Cardiac muscle cell (in vitro differentiated cells and primary cell): ENCODE data around the gene NAT9. TPM values are rescaled to one million over a fixed set of nuclear protein-coding genes. Genes with fewer than 3 reads are reported as not detected.

Experiments used
- DNase-seq, 2 donors: peaks; one replicate each; pipeline versions ENCODE4 v3.0.0 to v3.0.0-alpha.2; 2010 to 2017; ENCODE audit warnings: low read depth in 1 of 2, low spot score in 1 of 2
- H3K27ac ChIP-seq: fragments of 200-600 bp; sonication (generic); 2 replicates; pipeline ENCODE4 v1.5.1; 2016
- H3K27me3 ChIP-seq: fragments of 200-600 bp; sonication (generic); 2 replicates; pipeline ENCODE4 v1.6.0; 2016; ENCODE audit warnings: control low read depth
- H3K36me3 ChIP-seq: fragments of 200-600 bp; sonication (generic); 2 replicates; pipeline ENCODE4 v1.5.1; 2016; ENCODE audit warnings: control low read depth
- H3K4me1 ChIP-seq: fragments of 200-600 bp; sonication (generic); 2 replicates; pipeline ENCODE4 v1.8.1; 2017; ENCODE audit warnings: low read depth, mild to moderate bottlenecking, mixed run types
- H3K4me3 ChIP-seq: fragments of 200-600 bp; sonication (generic); 2 replicates; pipeline ENCODE4 v1.5.1; 2016; ENCODE audit warnings: mild to moderate bottlenecking
- H3K9me3 ChIP-seq: fragments of 200-600 bp; sonication (generic); 2 replicates; pipeline ENCODE4 v1.5.1; 2017; ENCODE audit warnings: low read depth, mild to moderate bottlenecking, control low read depth
- polyA plus RNA-seq: library from polyadenylated mRNA; unstranded; fragments of >200 nt; fragmentation: Nextera tagmentation; extraction: Ambion mirVana; gene quantifications from 2 replicates; pipeline ENCODE4 v1.2.1, GENCODE V29; 2016
- total RNA-seq: library from RNA; depleted of rRNA; stranded (reverse); fragments of >200 nt; gene quantifications from 2 replicates; pipeline ENCODE4 v1.2.3, GENCODE V29; 2016
- TF ChIP-seq, protein P1 (sequence below): IDR thresholded peaks from 2 replicates; pipeline ENCODE4 v1.5.1; 2012; ENCODE audit warnings: low read depth, mild to moderate bottlenecking, low read length

NAT9 gene
- total and polyA plus RNA-seq, 2 experiments from 2014 or later, result 56.2 to 73.1 TPM

DNA sequence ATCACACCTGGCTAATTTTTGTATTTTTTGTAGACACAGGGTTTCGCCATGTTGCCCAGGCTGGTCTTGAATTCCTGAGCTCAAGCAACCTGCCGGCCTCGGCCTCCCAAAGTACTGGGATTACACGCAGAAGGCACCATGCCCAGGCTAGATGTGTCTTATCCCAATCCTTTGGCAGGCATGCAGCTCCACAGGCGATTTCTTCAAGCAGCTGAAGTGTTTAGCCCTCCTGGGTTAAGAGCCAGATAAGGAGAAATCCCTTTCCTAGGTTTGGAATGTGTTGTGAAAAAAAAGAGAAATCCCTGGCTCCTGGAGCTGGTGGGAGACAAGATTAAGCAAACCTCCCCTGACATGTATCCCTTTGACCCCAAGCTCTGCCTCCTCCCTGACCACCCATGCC lies 29.8 kb downstream of the NAT9 start:
- TF ChIP-seq, protein P1, sequence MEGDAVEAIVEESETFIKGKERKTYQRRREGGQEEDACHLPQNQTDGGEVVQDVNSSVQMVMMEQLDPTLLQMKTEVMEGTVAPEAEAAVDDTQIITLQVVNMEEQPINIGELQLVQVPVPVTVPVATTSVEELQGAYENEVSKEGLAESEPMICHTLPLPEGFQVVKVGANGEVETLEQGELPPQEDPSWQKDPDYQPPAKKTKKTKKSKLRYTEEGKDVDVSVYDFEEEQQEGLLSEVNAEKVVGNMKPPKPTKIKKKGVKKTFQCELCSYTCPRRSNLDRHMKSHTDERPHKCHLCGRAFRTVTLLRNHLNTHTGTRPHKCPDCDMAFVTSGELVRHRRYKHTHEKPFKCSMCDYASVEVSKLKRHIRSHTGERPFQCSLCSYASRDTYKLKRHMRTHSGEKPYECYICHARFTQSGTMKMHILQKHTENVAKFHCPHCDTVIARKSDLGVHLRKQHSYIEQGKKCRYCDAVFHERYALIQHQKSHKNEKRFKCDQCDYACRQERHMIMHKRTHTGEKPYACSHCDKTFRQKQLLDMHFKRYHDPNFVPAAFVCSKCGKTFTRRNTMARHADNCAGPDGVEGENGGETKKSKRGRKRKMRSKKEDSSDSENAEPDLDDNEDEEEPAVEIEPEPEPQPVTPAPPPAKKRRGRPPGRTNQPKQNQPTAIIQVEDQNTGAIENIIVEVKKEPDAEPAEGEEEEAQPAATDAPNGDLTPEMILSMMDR, result no peak
- peaks cover 39% of the 10 kb centered on the region for H3K4me1 ChIP-seq
- peak; percentile 42 to 68 for DNase-seq
- peak overlapping the region; percentile 86 for H3K27ac ChIP-seq
- H3K9me3 ChIP-seq, result no peaks in the 10 kb centered on the region
- H3K4me3 ChIP-seq, result no peak overlapping the region
- no peaks in the 10 kb centered on the region for H3K36me3 ChIP-seq
- no peaks in the 10 kb centered on the region for H3K27me3 ChIP-seq

DNA sequence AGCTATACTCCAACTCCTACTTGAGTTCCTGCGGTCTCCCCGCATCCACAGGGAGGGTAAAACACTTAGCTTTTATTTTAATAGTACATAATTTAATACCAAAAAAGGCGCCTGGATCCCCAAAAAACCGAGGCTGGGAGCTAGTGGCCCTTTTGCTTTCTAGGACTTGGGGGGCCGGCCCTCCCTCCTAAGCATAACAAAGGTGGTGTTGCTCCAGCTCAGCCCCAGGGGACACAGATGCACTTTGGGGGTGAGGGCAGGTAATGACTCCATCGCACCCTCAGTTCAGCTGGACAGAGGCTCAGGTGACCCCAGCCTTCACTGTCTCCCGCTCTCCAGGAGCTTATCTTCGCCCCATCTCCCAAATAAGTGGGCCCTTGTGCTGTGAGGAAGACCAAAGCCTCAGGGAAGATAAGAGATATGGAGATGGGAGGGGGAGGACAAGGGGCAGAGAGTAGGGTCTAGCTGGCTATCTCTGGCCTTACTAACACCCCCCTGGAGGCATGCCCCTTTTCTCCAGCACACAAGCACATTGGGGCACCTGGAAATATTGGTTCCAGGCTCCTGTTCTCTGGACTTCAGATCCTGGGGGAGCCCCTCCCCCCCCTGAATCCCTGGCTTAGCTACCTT lies 30.5 kb downstream of the NAT9 start:
- TF ChIP-seq, protein P1, result no peak
- no peaks in the 10 kb centered on the region for H3K36me3 ChIP-seq
- no peaks in the 10 kb centered on the region for H3K9me3 ChIP-seq
- no peak overlapping the region for H3K4me3 ChIP-seq
- no peaks in the 10 kb centered on the region for H3K27me3 ChIP-seq
- peak overlapping the region; percentile 86 for H3K27ac ChIP-seq
- H3K4me1 ChIP-seq, result peaks cover 39% of the 10 kb centered on the region
- no peak for DNase-seq

DNA sequence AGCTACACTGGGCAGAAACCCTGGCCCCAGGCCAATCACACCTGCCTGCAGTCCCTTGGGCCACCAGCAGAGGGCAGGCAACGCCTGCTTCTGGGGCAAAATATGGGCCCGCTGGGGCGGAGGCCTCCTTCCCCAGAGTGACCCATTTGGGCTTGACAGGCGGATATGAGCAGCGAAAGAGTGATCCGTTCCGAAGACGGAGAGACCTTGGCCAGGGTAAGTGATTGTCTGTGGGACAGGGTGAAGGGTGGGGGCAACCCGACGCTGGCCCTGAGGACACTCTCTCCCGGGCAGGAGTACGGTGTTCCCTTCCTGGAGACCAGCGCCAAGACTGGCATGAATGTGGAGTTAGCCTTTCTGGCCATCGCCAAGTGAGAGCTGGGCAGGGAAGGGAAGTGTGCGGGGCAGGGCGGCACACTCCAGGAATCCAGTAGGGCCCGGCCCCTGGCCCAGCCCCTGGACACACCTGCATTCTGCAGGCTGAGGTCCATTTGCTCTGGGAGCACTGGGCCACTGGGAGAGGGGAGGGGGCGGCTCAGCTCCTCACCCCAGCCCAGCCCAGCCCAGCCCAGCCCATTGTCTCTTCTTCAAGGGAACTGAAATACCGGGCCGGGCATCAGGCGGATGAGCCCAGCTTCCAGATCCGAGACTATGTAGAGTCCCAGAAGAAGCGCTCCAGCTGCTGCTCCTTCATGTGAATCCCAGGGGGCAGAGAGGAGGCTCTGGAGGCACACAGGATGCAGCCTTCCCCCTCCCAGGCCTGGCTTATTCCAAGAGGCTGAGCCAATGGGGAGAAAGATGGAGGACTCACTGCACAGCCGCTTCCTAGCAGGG lies 31.2 kb downstream of the NAT9 start:
- Histone ChIP-seq H3K36me3 (no peaks in the 10 kb centered on the region), H3K27ac (no peak overlapping the region), H3K9me3 (no peaks in the 10 kb centered on the region), H3K4me1 (peaks cover 34% of the 10 kb centered on the region), H3K27me3 (no peaks in the 10 kb centered on the region), H3K4me3 (no peak overlapping the region)
- DNase-seq, result peak; percentile 67 to 70
- TF ChIP-seq, protein P1, result peak; percentile 99

DNA sequence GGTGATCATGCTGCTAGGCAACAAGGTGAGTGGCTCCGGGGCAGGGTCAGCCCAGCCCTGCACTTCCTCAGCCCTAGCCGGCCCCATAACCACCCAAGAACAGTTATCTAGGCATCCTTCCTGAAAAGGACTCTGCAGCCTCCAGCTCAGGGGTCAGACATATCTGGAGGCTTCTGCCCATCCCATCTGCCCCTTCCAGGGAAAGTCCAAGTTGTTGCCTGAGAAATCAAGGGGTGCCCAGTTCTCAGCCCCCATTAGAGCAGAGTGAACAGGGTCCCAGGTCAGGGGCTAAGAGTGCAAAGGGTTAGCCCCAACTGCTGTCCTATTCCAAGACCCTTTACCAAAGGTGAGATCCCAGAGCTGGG lies 31.8 kb downstream of the NAT9 start:
- H3K4me1 ChIP-seq, result peaks cover 30% of the 10 kb centered on the region
- no peak for DNase-seq
- no peaks in the 10 kb centered on the region for H3K9me3 ChIP-seq
- TF ChIP-seq, protein P1, result no peak
- no peaks in the 10 kb centered on the region for H3K27me3 ChIP-seq
- no peak overlapping the region for H3K27ac ChIP-seq
- H3K4me3 ChIP-seq, result no peak overlapping the region
- no peaks in the 10 kb centered on the region for H3K36me3 ChIP-seq

DNA sequence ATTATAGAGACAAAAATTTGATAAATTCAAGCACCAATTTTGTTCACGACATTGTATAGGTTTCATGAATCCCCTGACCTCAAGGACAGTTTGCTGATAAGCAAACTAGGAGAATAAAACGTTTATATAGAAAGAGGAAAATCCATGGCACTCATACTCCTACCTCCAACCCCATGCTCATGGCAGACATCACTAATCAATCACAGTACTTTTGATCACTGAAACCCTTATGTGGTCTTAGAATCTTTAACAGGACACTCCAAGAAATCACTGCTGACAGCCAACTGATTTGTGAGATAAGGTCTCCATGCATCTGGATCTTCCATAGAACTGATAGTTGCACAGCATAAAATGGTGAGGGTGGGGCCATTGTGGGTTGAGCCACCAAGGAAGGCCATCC lies 32.4 kb downstream of the NAT9 start:
- peaks cover 30% of the 10 kb centered on the region for H3K4me1 ChIP-seq
- H3K9me3 ChIP-seq, result no peaks in the 10 kb centered on the region
- H3K27ac ChIP-seq, result no peak overlapping the region
- H3K36me3 ChIP-seq, result no peaks in the 10 kb centered on the region
- no peak overlapping the region for H3K4me3 ChIP-seq
- peaks cover 1% of the 10 kb centered on the region for H3K27me3 ChIP-seq
- DNase-seq, result no peak
- TF ChIP-seq, protein P1, result no peak
